K562 (cell line): Measurements from ENCODE around the gene DNMT1. TPM values are rescaled to one million over a fixed set of nuclear protein-coding genes. Genes with fewer than 3 reads are reported as not detected.

ENCODE experiments used
- ATAC-seq: fragments of 200-7000 bp; cut with Tn5 transposase; 3 replicates; pipeline ENCODE4 v1.9.1; 2020; ENCODE audit warnings: moderate library complexity
- BruUV-seq: library from RNA; stranded (reverse); fragments of 400-500 nt; replicated peaks from 2 replicates; lab custom pipeline; 2021; lab: Mats Ljungman, UMichigan
- CTCF ChIA-PET: fragments of 300-600 bp; formaldehyde crosslinking; extraction: SDS; loops from one replicate; lab custom pipeline; 2021; ENCODE audit warnings: low intra/inter-chr PET ratio; lab: Yijun Ruan, JAX
- POLR2A ChIA-PET: fragments of 300-600, 350-650 bp; sonication (Branson Sonifier 250); formaldehyde crosslinking; extraction: SDS; loops from one replicate; lab custom pipeline; 2021; ENCODE audit warnings: antibody characterized with exemption, inconsistent platforms; lab: Yijun Ruan, JAX
- DNase-seq, 4 experiments: peaks; one replicate each; pipeline versions ENCODE4 v3.0.0 to v3.0.0-alpha.2; 2011 to 2018; ENCODE audit warnings: low spot score in 3 of 4, mixed read lengths in 3 of 4; ENCODE audit errors: extremely low read depth in 1 of 4
- FAIRE-seq: peaks from 2 replicates; lab custom pipeline; 2011; peaks lifted over from hg19 to GRCh38; lab: Jason Lieb, UNC
- H2AFZ ChIP-seq: 2 replicates; pipeline ENCODE4 v1.6.0; 2011; ENCODE audit warnings: low read depth, low read length, control low read depth, inconsistent platforms
- H3K27ac ChIP-seq: fragments of 200-600 bp; 3 replicates; pipeline ENCODE4 v1.8.0; 2011; ENCODE audit warnings: low read depth, mild to moderate bottlenecking, control low read depth, inconsistent platforms, low read length, moderate library complexity, mixed read lengths; ENCODE audit errors: extremely low read depth
- H3K27me3 ChIP-seq, 2 experiments: fragments of 300-600 bp in 1 of 2; 2 replicates in 1 of 2; 3 replicates in 1 of 2; pipeline versions ENCODE4 v1.6.0 to v1.8.0; 2011; ENCODE audit warnings: inconsistent platforms in 2 of 2, low read length in 2 of 2, mild to moderate bottlenecking in 1 of 2, mixed read lengths in 1 of 2, moderate library complexity in 1 of 2; ENCODE audit not compliant: control insufficient read depth in 2 of 2, insufficient read depth in 2 of 2
- H3K36me3 ChIP-seq: fragments of 300-600 bp; 3 replicates; pipeline ENCODE4 v1.8.0; 2011; ENCODE audit warnings: mild to moderate bottlenecking, low read length, inconsistent platforms; ENCODE audit not compliant: control insufficient read depth, insufficient read depth
- H3K4me1 ChIP-seq, 2 experiments: fragments of 200-600 bp in 1 of 2; replicated peaks in 1 of 2; 2 replicates in 1 of 2; 3 replicates in 1 of 2; pipeline versions ENCODE4 v1.5.1 to v1.8.0; 2011; ENCODE audit warnings: inconsistent platforms in 2 of 2, low read length in 2 of 2, mild to moderate bottlenecking in 1 of 2, mixed read lengths in 1 of 2, moderate library complexity in 1 of 2; ENCODE audit not compliant: control insufficient read depth in 2 of 2, insufficient read depth in 2 of 2
- H3K4me2 ChIP-seq: 2 replicates; pipeline ENCODE4 v1.6.1; 2011; ENCODE audit warnings: low read length, control low read depth, inconsistent platforms, mixed read lengths; ENCODE audit not compliant: insufficient read depth
- H3K4me3 ChIP-seq: fragments of 200-600 bp; sonication (generic), shearing (Covaris generic); 2 replicates; pipeline ENCODE4 v1.5.1; 2016; ENCODE audit warnings: control low read depth, inconsistent platforms
- H3K79me2 ChIP-seq: fragments of 200-600 bp; 3 replicates; pipeline ENCODE4 v1.8.0; 2011; ENCODE audit warnings: low read length, inconsistent platforms; ENCODE audit not compliant: control insufficient read depth, insufficient read depth
- H3K9ac ChIP-seq, 2 experiments: 2 replicates each; pipeline versions ENCODE4 v1.6.0 to v1.6.1; 2011; ENCODE audit warnings: low read depth in 2 of 2, low read length in 2 of 2, control low read depth in 1 of 2, inconsistent platforms in 1 of 2, mild to moderate bottlenecking in 1 of 2, mixed read lengths in 1 of 2; ENCODE audit not compliant: insufficient read depth in 1 of 2
- H3K9me1 ChIP-seq: one replicate; pipeline ENCODE4 v1.6.0; 2011; ENCODE audit warnings: inconsistent platforms, mild to moderate bottlenecking, low read length, moderate library complexity; ENCODE audit not compliant: control insufficient read depth, insufficient read depth
- H3K9me3 ChIP-seq: replicated peaks from 2 replicates; pipeline ENCODE4 v1.5.1; 2011; ENCODE audit warnings: low read depth, low read length, inconsistent platforms; ENCODE audit not compliant: control insufficient read depth, insufficient read depth
- H4K20me1 ChIP-seq: replicated peaks from 2 replicates; pipeline ENCODE4 v1.6.1; 2011; ENCODE audit warnings: low read length, inconsistent platforms, mixed read lengths; ENCODE audit not compliant: control insufficient read depth, insufficient read depth
- C11orf30 ChIP-seq: fragments of 450-650 bp; IDR thresholded peaks from 2 replicates; pipeline ENCODE4 v1.6.1; 2016; ENCODE audit warnings: low read depth, mild to moderate bottlenecking
- ELK1 ChIP-seq: sonication (generic); formaldehyde crosslinking; IDR thresholded peaks from 2 replicates; pipeline ENCODE4 v1.8.1; 2022; ENCODE audit warnings: missing genetic modification reagents
- GABPA ChIP-seq: fragments of 200-800 bp; sonication (Bioruptor generic); conservative IDR thresholded peaks from 2 replicates; pipeline ENCODE4 v1.6.1; 2016; ENCODE audit warnings: low read depth, missing genetic modification characterization, missing compliant biosample characterization
- GABPB1 ChIP-seq: sonication (generic); formaldehyde crosslinking; IDR thresholded peaks from 2 replicates; pipeline ENCODE4 v1.8.0; 2022; ENCODE audit warnings: mild to moderate bottlenecking, missing genetic modification reagents
- GTF2A2 ChIP-seq: IDR thresholded peaks from 2 replicates; pipeline ENCODE4 v1.6.1; 2016; ENCODE audit warnings: mild to moderate bottlenecking, missing genetic modification characterization, missing compliant biosample characterization
- KDM4B ChIP-seq, 2 experiments: fragments of 450-650 bp in 1 of 2; sonication (generic) in 1 of 2; IDR thresholded peaks; 2 replicates each; pipeline ENCODE4 v1.6.1; 2016 to 2017; ENCODE audit warnings: borderline replicate concordance in 2 of 2, antibody characterized with exemption in 1 of 2, low read depth in 1 of 2, mild to moderate bottlenecking in 1 of 2
- MCM5 ChIP-seq: fragments of 450-650 bp; IDR thresholded peaks from 2 replicates; pipeline ENCODE4 v1.6.1; 2016; ENCODE audit warnings: low read depth
- MTA3 ChIP-seq: fragments of 450-650 bp; formaldehyde crosslinking; IDR thresholded peaks from 2 replicates; pipeline ENCODE4 v1.6.1; 2017; ENCODE audit warnings: mild to moderate bottlenecking, borderline replicate concordance
- NCOA6 ChIP-seq: fragments of 450-650 bp; IDR thresholded peaks from 2 replicates; pipeline ENCODE4 v1.6.1; 2017; ENCODE audit warnings: mild to moderate bottlenecking
- NFIC ChIP-seq: fragments of 450-650 bp; IDR thresholded peaks from 2 replicates; pipeline ENCODE4 v1.6.1; 2017; ENCODE audit warnings: mild to moderate bottlenecking, inconsistent platforms
- NR2F6 ChIP-seq: fragments of 450-650 bp; formaldehyde crosslinking; IDR thresholded peaks from 2 replicates; pipeline ENCODE4 v1.4.0; 2020; ENCODE audit warnings: mild to moderate bottlenecking
- SMAD2 ChIP-seq: fragments of 150-350 bp; IDR thresholded peaks from 2 replicates; pipeline ENCODE4 v1.6.1; 2014; ENCODE audit warnings: low read depth, mild to moderate bottlenecking, low read length
- TAF7 ChIP-seq: fragments of 450-650 bp; IDR thresholded peaks from 2 replicates; pipeline ENCODE4 v1.6.1; 2016; ENCODE audit warnings: missing genetic modification characterization, missing compliant biosample characterization
- ZNF436 ChIP-seq: fragments of 250-450, 450-650 bp; sonication (Bioruptor Pico); formaldehyde crosslinking; IDR thresholded peaks from 2 replicates; pipeline ENCODE4 v1.7.0; 2020; ENCODE audit warnings: mild to moderate bottlenecking
- ZNF561 ChIP-seq: fragments of 450-650 bp; formaldehyde crosslinking; conservative IDR thresholded peaks from 2 replicates; pipeline ENCODE4 v1.4.0; 2020; ENCODE audit warnings: mild to moderate bottlenecking, moderate library complexity
- WGBS: fragments of 100-300 bp; shearing (Covaris generic); methylation state at CpG from one replicate; pipeline ENCODE4 v1.1.6; 2016; ENCODE audit warnings: low coverage, mixed read lengths; ENCODE audit not compliant: insufficient coverage; ENCODE audit errors: missing lambda C conversion rate; 5-methylcytosine and 5-hydroxymethylcytosine counted together
- in situ Hi-C: fragments of 300-500 bp; cut with MboI; formaldehyde crosslinking; loops from 4 replicates; pipeline ENCODE4 v1.15.0; 2018; ENCODE audit warnings: inconsistent platforms, mixed read lengths
- intact Hi-C: fragments of 100-400 bp; cut with micrococcal nuclease; formaldehyde crosslinking; loops from 2 replicates; pipeline ENCODE4 v1.14.2; 2022
- polyA plus RNA-seq, 8 experiments: library from polyadenylated mRNA; depleted of rRNA in 4 of 8; stranded (reverse) in 5 of 8; unstranded in 3 of 8; fragments of >200 nt; fragmentation: Nextera tagmentation in 2 of 8; fragmentation: Illumina TruSeq in 1 of 8; extraction: Ambion mirVana in 2 of 8; extraction: Trizol in 1 of 8; gene quantifications; 2 replicates each; pipeline versions ENCODE4 v1.2.1 to v1.2.3, GENCODE V29; 2011 to 2014; ENCODE audit warnings: inconsistent platforms in 1 of 8, missing spikeins in 1 of 8
- total RNA-seq, 7 experiments: library from RNA; depleted of rRNA in 6 of 7; stranded (reverse); fragments of >200 nt in 6 of 7; fragmentation: Illumina TruSeq in 2 of 7; extraction: Trizol in 2 of 7; gene quantifications; 2 replicates each; pipeline versions ENCODE4 v1.2.1 to v1.2.3, GENCODE V29; 2011 to 2021; ENCODE audit warnings: low replicate concordance in 1 of 7
- TF ChIP-seq, protein P1 (sequence below): fragments of 250-450 bp; sonication (Bioruptor Pico); IDR thresholded peaks from 2 replicates; pipeline ENCODE4 v1.5.1; 2021; ENCODE audit warnings: mild to moderate bottlenecking
- TF ChIP-seq, protein P2 (sequence below): fragments of 450-650 bp; IDR thresholded peaks from 2 replicates; pipeline ENCODE4 v1.6.1; 2016
- TF ChIP-seq, protein P3 (sequence below): sonication (generic); formaldehyde crosslinking; IDR thresholded peaks from 2 replicates; pipeline ENCODE4 v1.8.1; 2022; ENCODE audit warnings: missing genetic modification reagents

DNMT1 gene
- total and polyA plus RNA-seq, 9 of the 15 experiments (the other 6 are each of a cell fraction or from before 2014, with no cell fraction given) = 80.1 to 271 (median 121) TPM

GRCh38 chr19:10145031-10145430 is 49.7 kb downstream of the DNMT1 start (continued):
- TF ChIP-seq ELK1 (CRISPR knock-in tag) = no peak
- TF ChIP-seq TAF7 (tag) = no peak

DNA sequence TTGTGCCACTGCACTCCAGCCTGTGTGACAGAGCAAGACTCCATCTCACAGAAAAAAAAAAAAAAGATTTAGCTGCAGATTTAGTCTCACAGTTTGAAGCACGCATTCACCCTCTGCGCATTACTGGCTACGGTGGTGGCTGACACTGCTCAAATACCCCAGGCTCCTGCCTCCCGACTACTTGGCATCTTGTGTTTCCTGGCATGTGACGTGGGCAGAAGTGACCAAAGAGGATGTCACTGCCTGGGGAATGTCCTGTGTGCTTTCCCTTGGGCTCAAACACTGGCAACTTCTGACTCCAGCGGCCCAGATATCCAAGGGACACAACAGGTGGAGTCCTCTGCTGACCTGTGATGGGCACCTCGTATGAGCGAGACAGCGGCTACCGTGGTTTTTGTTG is 50.4 kb downstream of the DNMT1 start:
- Histone ChIP-seq H4K20me1 (peaks cover 5% of the 10 kb centered on the region; the same call in 1 of the 2 replicates), H3K4me2 (no peak overlapping the region), H3K27me3 (no peaks in the 10 kb centered on the region), H3K27ac (no peak overlapping the region), H3K9ac (no peak overlapping the region), H2AFZ (no peak overlapping the region), H3K4me1 (no peaks in the 10 kb centered on the region), H3K9me3 (no peaks in the 10 kb centered on the region), H3K79me2 (no peaks in the 10 kb centered on the region), H3K4me3 (no peak overlapping the region), H3K9me1 (no peaks in the 10 kb centered on the region), H3K36me3 (peaks cover 93% of the 10 kb centered on the region)
- in situ Hi-C loops (no loop called here), intact Hi-C loops (no loop called here)
- ATAC-seq (no peak), DNase-seq (no peak), FAIRE-seq (no peak)
- ChIA-PET POLR2A (no interaction called here), CTCF (no interaction called here)
- BruUV-seq = no TSS peak
- 94% methylated on average over 9 of the region's 10 CpGs for WGBS
- no peak for TF ChIP-seq ZNF436 (CRISPR knock-in tag)
- TF ChIP-seq GTF2A2 (tag) = no peak
- no peak for TF ChIP-seq MTA3
- TF ChIP-seq C11orf30 = no peak
- no peak for TF ChIP-seq NCOA6
- no peak for TF ChIP-seq SMAD2
- no peak for TF ChIP-seq GABPA
- TF ChIP-seq NR2F6 = no peak
- TF ChIP-seq NFIC = no peak
- TF ChIP-seq, protein P1, sequence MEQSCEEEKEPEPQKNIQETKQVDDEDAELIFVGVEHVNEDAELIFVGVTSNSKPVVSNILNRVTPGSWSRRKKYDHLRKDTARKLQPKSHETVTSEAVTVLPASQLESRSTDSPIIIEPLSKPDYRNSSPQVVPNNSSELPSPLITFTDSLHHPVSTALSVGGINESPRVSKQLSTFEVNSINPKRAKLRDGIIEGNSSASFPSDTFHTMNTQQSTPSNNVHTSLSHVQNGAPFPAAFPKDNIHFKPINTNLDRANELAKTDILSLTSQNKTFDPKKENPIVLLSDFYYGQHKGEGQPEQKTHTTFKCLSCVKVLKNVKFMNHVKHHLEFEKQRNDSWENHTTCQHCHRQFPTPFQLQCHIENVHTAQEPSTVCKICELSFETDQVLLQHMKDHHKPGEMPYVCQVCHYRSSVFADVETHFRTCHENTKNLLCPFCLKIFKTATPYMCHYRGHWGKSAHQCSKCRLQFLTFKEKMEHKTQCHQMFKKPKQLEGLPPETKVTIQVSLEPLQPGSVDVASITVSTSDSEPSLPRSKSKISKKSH (CRISPR knock-in tag) = no peak
- TF ChIP-seq, protein P2, sequence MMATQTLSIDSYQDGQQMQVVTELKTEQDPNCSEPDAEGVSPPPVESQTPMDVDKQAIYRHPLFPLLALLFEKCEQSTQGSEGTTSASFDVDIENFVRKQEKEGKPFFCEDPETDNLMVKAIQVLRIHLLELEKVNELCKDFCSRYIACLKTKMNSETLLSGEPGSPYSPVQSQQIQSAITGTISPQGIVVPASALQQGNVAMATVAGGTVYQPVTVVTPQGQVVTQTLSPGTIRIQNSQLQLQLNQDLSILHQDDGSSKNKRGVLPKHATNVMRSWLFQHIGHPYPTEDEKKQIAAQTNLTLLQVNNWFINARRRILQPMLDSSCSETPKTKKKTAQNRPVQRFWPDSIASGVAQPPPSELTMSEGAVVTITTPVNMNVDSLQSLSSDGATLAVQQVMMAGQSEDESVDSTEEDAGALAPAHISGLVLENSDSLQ = no peak
- no peak for TF ChIP-seq ZNF561 (CRISPR knock-in tag)
- TF ChIP-seq MCM5 = no peak
- TF ChIP-seq KDM4B (IDR thresholded peaks at IDR 0.05; ENCODE audit: borderline replicate concordance in 2 of 2, low read depth in 1 of 2) = no peak
- TF ChIP-seq, protein P3, sequence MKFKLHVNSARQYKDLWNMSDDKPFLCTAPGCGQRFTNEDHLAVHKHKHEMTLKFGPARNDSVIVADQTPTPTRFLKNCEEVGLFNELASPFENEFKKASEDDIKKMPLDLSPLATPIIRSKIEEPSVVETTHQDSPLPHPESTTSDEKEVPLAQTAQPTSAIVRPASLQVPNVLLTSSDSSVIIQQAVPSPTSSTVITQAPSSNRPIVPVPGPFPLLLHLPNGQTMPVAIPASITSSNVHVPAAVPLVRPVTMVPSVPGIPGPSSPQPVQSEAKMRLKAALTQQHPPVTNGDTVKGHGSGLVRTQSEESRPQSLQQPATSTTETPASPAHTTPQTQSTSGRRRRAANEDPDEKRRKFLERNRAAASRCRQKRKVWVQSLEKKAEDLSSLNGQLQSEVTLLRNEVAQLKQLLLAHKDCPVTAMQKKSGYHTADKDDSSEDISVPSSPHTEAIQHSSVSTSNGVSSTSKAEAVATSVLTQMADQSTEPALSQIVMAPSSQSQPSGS (CRISPR knock-in tag) = no peak
- no peak for TF ChIP-seq GABPB1 (CRISPR knock-in tag)
